GM23338 (cell line): ENCODE measurements around the gene HS6ST3. TPM values are rescaled to one million over a fixed set of nuclear protein-coding genes. Genes with fewer than 3 reads are reported as not detected.

Experiments used
- ATAC-seq: fragments of 200-7000 bp; cut with Tn5 transposase; 3 replicates; pipeline ENCODE4 v1.9.1; 2020
- DNase-seq: peaks from one replicate; pipeline ENCODE4 v3.0.0-alpha.2; 2015; ENCODE audit warnings: low spot score
- H2AFZ ChIP-seq: fragments of 200-600 bp; sonication (generic); 2 replicates; pipeline ENCODE4 v1.8.0; 2016; ENCODE audit warnings: antibody characterized with exemption, mild to moderate bottlenecking, moderate library complexity
- H3F3A ChIP-seq: fragments of 200-600 bp; sonication (generic); replicated peaks from 2 replicates; pipeline ENCODE4 v1.8.0; 2017; ENCODE audit warnings: antibody characterized with exemption, mixed run types, low read depth
- H3K27ac ChIP-seq: fragments of 200-600 bp; sonication (generic); 2 replicates; pipeline ENCODE4 v1.6.1; 2016; ENCODE audit warnings: low read depth
- H3K27me3 ChIP-seq: fragments of 200-600 bp; sonication (generic); 2 replicates; pipeline ENCODE4 v1.8.0; 2016; ENCODE audit warnings: mild to moderate bottlenecking, mixed run types, moderate library complexity; ENCODE audit not compliant: insufficient read depth
- H3K36me3 ChIP-seq: fragments of 200-600 bp; sonication (generic); 2 replicates; pipeline ENCODE4 v1.8.0; 2016; ENCODE audit warnings: mild to moderate bottlenecking; ENCODE audit not compliant: insufficient read depth
- H3K4me1 ChIP-seq: fragments of 200-600 bp; sonication (generic); 2 replicates; pipeline ENCODE4 v1.8.0; 2016; ENCODE audit warnings: mild to moderate bottlenecking, moderate library complexity; ENCODE audit not compliant: insufficient read depth
- H3K4me2 ChIP-seq: fragments of 200-600 bp; sonication (generic); 2 replicates; pipeline ENCODE4 v1.7.1; 2017; ENCODE audit warnings: mixed run types
- H3K4me3 ChIP-seq: fragments of 200-600 bp; sonication (generic); 2 replicates; pipeline ENCODE4 v1.6.1; 2016; ENCODE audit warnings: mixed run types
- H3K79me2 ChIP-seq: fragments of 200-600 bp; sonication (generic); replicated peaks from 2 replicates; pipeline ENCODE4 v1.8.0; 2017; ENCODE audit warnings: mild to moderate bottlenecking; ENCODE audit not compliant: insufficient read depth
- H3K9me2 ChIP-seq: fragments of 200-600 bp; sonication (generic); 2 replicates; pipeline ENCODE4 v1.8.0; 2017; ENCODE audit not compliant: insufficient read depth
- H4K20me1 ChIP-seq: fragments of 200-600 bp; sonication (generic); replicated peaks from 2 replicates; pipeline ENCODE4 v1.8.0; 2017; ENCODE audit warnings: mild to moderate bottlenecking; ENCODE audit not compliant: insufficient read depth
- H3K27ac Mint-ChIP-seq: 2 replicates; pipeline ENCODE4 v1.8.0; 2020; ENCODE audit warnings: inconsistent platforms, mild to moderate bottlenecking, moderate library complexity, mixed read lengths
- H3K27me3 Mint-ChIP-seq: 3 replicates; pipeline ENCODE4 v1.8.0; 2022; ENCODE audit warnings: low read depth, mild to moderate bottlenecking, moderate library complexity, mixed read lengths, inconsistent platforms; ENCODE audit not compliant: insufficient read depth, poor library complexity
- H3K36me3 Mint-ChIP-seq: 3 replicates; pipeline ENCODE4 v1.8.0; 2021; ENCODE audit warnings: low read depth, mild to moderate bottlenecking, inconsistent platforms, moderate library complexity, mixed read lengths
- H3K4me1 Mint-ChIP-seq: 3 replicates; pipeline ENCODE4 v1.8.0; 2020; ENCODE audit warnings: mild to moderate bottlenecking, inconsistent platforms, mixed read lengths
- H3K4me3 Mint-ChIP-seq: 3 replicates; pipeline ENCODE4 v1.8.0; 2021; ENCODE audit warnings: moderate library complexity, mild to moderate bottlenecking, inconsistent platforms, mixed read lengths
- H3K9me3 Mint-ChIP-seq: 3 replicates; pipeline ENCODE4 v1.8.0; 2020; ENCODE audit warnings: moderate library complexity, mild to moderate bottlenecking, inconsistent platforms, mixed read lengths
- CREB1 ChIP-seq: fragments of 250-450 bp; sonication (Bioruptor Pico); IDR thresholded peaks from 2 replicates; pipeline ENCODE4 v1.5.0; 2020; ENCODE audit warnings: low read depth, mild to moderate bottlenecking, moderate library complexity
- CTCF ChIP-seq, 2 experiments: fragments of 200-600 bp in 1 of 2; sonication (generic) in 1 of 2; conservative IDR thresholded peaks; 2 replicates each; pipeline versions ENCODE4 v1.5.1 to v1.6.1; 2016 to 2017; ENCODE audit warnings: antibody characterized with exemption in 2 of 2, low read depth in 2 of 2, mild to moderate bottlenecking in 2 of 2, moderate library complexity in 1 of 2
- ETS1 ChIP-seq: IDR thresholded peaks from 2 replicates; pipeline ENCODE4 v1.6.1; 2016; ENCODE audit warnings: antibody characterized with exemption
- EZH2 ChIP-seq: fragments of 200-600 bp; sonication (generic); IDR thresholded peaks from one replicate; pipeline ENCODE4 v1.8.0; 2017; ENCODE audit warnings: antibody characterized with exemption, mild to moderate bottlenecking, low read depth; ENCODE audit not compliant: unreplicated experiment
- EZH2phosphoT487 ChIP-seq: fragments of 200-600 bp; sonication (generic); IDR thresholded peaks from one replicate; pipeline ENCODE4 v1.8.1; 2018; ENCODE audit warnings: antibody characterized with exemption; ENCODE audit not compliant: unreplicated experiment
- JUNB ChIP-seq: IDR thresholded peaks from one replicate; pipeline ENCODE4 v1.6.1; 2016; ENCODE audit warnings: antibody characterized with exemption; ENCODE audit not compliant: unreplicated experiment
- NANOG ChIP-seq: IDR thresholded peaks from 2 replicates; pipeline ENCODE4 v1.6.1; 2016; ENCODE audit warnings: antibody characterized with exemption, borderline replicate concordance
- POLR2AphosphoS5 ChIP-seq: IDR thresholded peaks from 2 replicates; pipeline ENCODE4 v1.6.1; 2016; ENCODE audit warnings: antibody characterized with exemption, low read depth
- REST ChIP-seq: IDR thresholded peaks from one replicate; pipeline ENCODE4 v1.6.1; 2018; ENCODE audit warnings: antibody characterized with exemption; ENCODE audit not compliant: unreplicated experiment
- STAT1 ChIP-seq: IDR thresholded peaks from one replicate; pipeline ENCODE4 v1.6.1; 2016; ENCODE audit warnings: antibody characterized with exemption; ENCODE audit not compliant: unreplicated experiment
- ZNF114 ChIP-seq: fragments of 250-450 bp; sonication (Bioruptor Pico); IDR thresholded peaks from 2 replicates; pipeline ENCODE4 v1.5.0; 2020; ENCODE audit warnings: mild to moderate bottlenecking, moderate library complexity
- ZNF331 ChIP-seq: fragments of 250-450 bp; sonication (Bioruptor Pico); IDR thresholded peaks from 2 replicates; pipeline ENCODE4 v1.5.0; 2020; ENCODE audit warnings: low read depth, mild to moderate bottlenecking, moderate library complexity
- ZNF462 ChIP-seq: fragments of 250-450 bp; sonication (Bioruptor Pico); IDR thresholded peaks from 2 replicates; pipeline ENCODE4 v1.5.0; 2020; ENCODE audit warnings: mild to moderate bottlenecking, moderate library complexity
- polyA plus RNA-seq: library from polyadenylated mRNA; unstranded; fragments of >200 nt; fragmentation: Nextera tagmentation; extraction: Ambion mirVana; gene quantifications from 2 replicates; pipeline ENCODE4 v1.2.1, GENCODE V29; 2016
- total RNA-seq: library from RNA; depleted of rRNA; stranded (reverse); fragments of >200 nt; shearing (Covaris generic); gene quantifications from 2 replicates; pipeline ENCODE4 v1.2.3, GENCODE V29; 2014

Gene HS6ST3
- total and polyA plus RNA-seq, 2 experiments from 2014 or later = 0.52 to 0.80 TPM

- H4K20me1 ChIP-seq = no peaks in the 10 kb centered on the region
- no peaks in the 10 kb centered on the region for H3K79me2 ChIP-seq
- DNase-seq (no peak), ATAC-seq (no peak)
- no peak for TF ChIP-seq POLR2AphosphoS5
- no peak for TF ChIP-seq NANOG
- TF ChIP-seq CTCF (conservative IDR thresholded peaks at IDR 0.05; ENCODE audit: low read depth in 2 of 2) = no peak
- no peak for TF ChIP-seq JUNB
- TF ChIP-seq ETS1 = no peak
- no peak for TF ChIP-seq ZNF114 (CRISPR knock-in tag)
- no peak for TF ChIP-seq EZH2phosphoT487
- no peak for TF ChIP-seq STAT1
- TF ChIP-seq EZH2 = no peak
- no peak for TF ChIP-seq CREB1 (CRISPR knock-in tag)
- TF ChIP-seq ZNF462 (CRISPR knock-in tag) = no peak
- TF ChIP-seq ZNF331 (CRISPR knock-in tag) = no peak
- no peak for TF ChIP-seq REST
- H3K4me2 ChIP-seq = no peak overlapping the region
- H3F3A ChIP-seq = no peaks in the 10 kb centered on the region
- no peaks in the 10 kb centered on the region for H3K9me2 ChIP-seq
- no peak overlapping the region for H2AFZ ChIP-seq
- no peak overlapping the region for H3K27ac ChIP-seq
- H3K4me3 Mint-ChIP-seq = no peak overlapping the region
- no peak overlapping the region for H3K4me3 ChIP-seq
- H3K4me1 Mint-ChIP-seq = peaks cover 18% of the 10 kb centered on the region
- H3K27ac Mint-ChIP-seq = no peak overlapping the region
- peaks cover 5% of the 10 kb centered on the region for H3K4me1 ChIP-seq
- H3K36me3 ChIP-seq = no peaks in the 10 kb centered on the region
- H3K27me3 Mint-ChIP-seq = peaks cover 2% of the 10 kb centered on the region
- no peaks in the 10 kb centered on the region for H3K9me3 Mint-ChIP-seq
- no peaks in the 10 kb centered on the region for H3K27me3 ChIP-seq
- H3K36me3 Mint-ChIP-seq = no peaks in the 10 kb centered on the region
Observed at GRCh38 chr13:96081888-96082287, 8.0 kb upstream of the HS6ST3 start.
